ENCODE results near the gene CD83.

CD83 gene

GRCh38 chr6:14086701-14087100 lies 30.9 kb upstream of the CD83 start:
- Histone ChIP-seq H3K9me3 (no peaks in the 10 kb centered on the region), H3K36me3 (no peaks in the 10 kb centered on the region), H3K27ac (no peak overlapping the region), H3K4me1 (ENCODE audit: control insufficient read depth in 1 of 2, insufficient read depth in 1 of 2, low read depth in 1 of 2, low read length in 1 of 2) (no peaks in the 10 kb centered on the region), H3K27me3 (no peaks in the 10 kb centered on the region), H3K4me3 (ENCODE audit: low read depth in 1 of 2, low read length in 1 of 2) (no peak overlapping the region)
- no peak for TF ChIP-seq CTCF (IDR thresholded peaks at IDR 0.05)

GRCh38 chr6:14088600-14089192 lies 28.9 kb upstream of the CD83 start:
- Histone ChIP-seq H3K9me3 (no peaks in the 10 kb centered on the region), H3K4me3 (ENCODE audit: low read depth in 1 of 2, low read length in 1 of 2) (no peak overlapping the region), H3K4me1 (ENCODE audit: control insufficient read depth in 1 of 2, insufficient read depth in 1 of 2, low read depth in 1 of 2, low read length in 1 of 2) (no peaks in the 10 kb centered on the region), H3K27ac (no peak overlapping the region), H3K36me3 (no peaks in the 10 kb centered on the region), H3K27me3 (no peaks in the 10 kb centered on the region)
- TF ChIP-seq CTCF (IDR thresholded peaks at IDR 0.05) = no peak

- Histone ChIP-seq H3K4me3 (ENCODE audit: low read depth in 1 of 2, low read length in 1 of 2) (no peak overlapping the region), H3K27me3 (no peaks in the 10 kb centered on the region), H3K27ac (no peak overlapping the region), H3K36me3 (no peaks in the 10 kb centered on the region), H3K9me3 (no peaks in the 10 kb centered on the region), H3K4me1 (ENCODE audit: control insufficient read depth in 1 of 2, insufficient read depth in 1 of 2, low read depth in 1 of 2, low read length in 1 of 2) (no peaks in the 10 kb centered on the region)
- TF ChIP-seq CTCF (IDR thresholded peaks at IDR 0.05) = no peak
These were observed 28.3 kb upstream of the CD83 start for GRCh38 chr6:14089224-14089623.

- no peak for TF ChIP-seq CTCF (IDR thresholded peaks at IDR 0.05)
These were observed 26.1 kb upstream of the CD83 start for GRCh38 chr6:14091339-14091978.

GRCh38 chr6:14092316-14092715 lies 25.3 kb upstream of the CD83 start:
- Histone ChIP-seq H3K36me3 (no peaks in the 10 kb centered on the region), H3K27me3 (no peaks in the 10 kb centered on the region), H3K27ac (no peak overlapping the region), H3K9me3 (no peaks in the 10 kb centered on the region), H3K4me3 (ENCODE audit: low read depth in 1 of 2, low read length in 1 of 2) (no peak overlapping the region), H3K4me1 (ENCODE audit: control insufficient read depth in 1 of 2, insufficient read depth in 1 of 2, low read depth in 1 of 2, low read length in 1 of 2) (no peaks in the 10 kb centered on the region)
- TF ChIP-seq CTCF (IDR thresholded peaks at IDR 0.05) = no peak

More at GRCh38 chr6:14091339-14091978, 26.1 kb upstream of the CD83 start:
- no peaks in the 10 kb centered on the region for H3K9me3 ChIP-seq
- no peak overlapping the region for H3K4me3 ChIP-seq (ENCODE audit: low read depth in 1 of 2, low read length in 1 of 2)
- H3K27ac ChIP-seq = no peak overlapping the region
- no peaks in the 10 kb centered on the region for H3K27me3 ChIP-seq
- H3K36me3 ChIP-seq = no peaks in the 10 kb centered on the region
- no peaks in the 10 kb centered on the region for H3K4me1 ChIP-seq (ENCODE audit: control insufficient read depth in 1 of 2, insufficient read depth in 1 of 2, low read depth in 1 of 2, low read length in 1 of 2)

Data from neutrophil (primary cell).